LHCN-M2 (cell line): ENCODE data around the gene ZNF326. TPM values are rescaled to one million over a fixed set of nuclear protein-coding genes. Genes with fewer than 3 reads are reported as not detected.
A peak's percentile ranks its signal among the peaks of the same experiment; 100 is the strongest.

Experiments used
- DNase-seq: peaks from one replicate; pipeline ENCODE4 v3.0.0-alpha.2; 2012; ENCODE audit warnings: low read depth
- polyA plus RNA-seq: library from polyadenylated mRNA; unstranded; fragments of >200 nt; gene quantifications from one replicate; pipeline ENCODE4 v1.2.1, GENCODE V29; 2012; ENCODE audit warnings: missing spikeins
- total RNA-seq: library from RNA; depleted of rRNA; stranded (reverse); fragments of >200 nt; gene quantifications from 2 replicates; pipeline ENCODE4 v1.2.3, GENCODE V29; 2014; rRNA removed

ZNF326 gene, protein sequence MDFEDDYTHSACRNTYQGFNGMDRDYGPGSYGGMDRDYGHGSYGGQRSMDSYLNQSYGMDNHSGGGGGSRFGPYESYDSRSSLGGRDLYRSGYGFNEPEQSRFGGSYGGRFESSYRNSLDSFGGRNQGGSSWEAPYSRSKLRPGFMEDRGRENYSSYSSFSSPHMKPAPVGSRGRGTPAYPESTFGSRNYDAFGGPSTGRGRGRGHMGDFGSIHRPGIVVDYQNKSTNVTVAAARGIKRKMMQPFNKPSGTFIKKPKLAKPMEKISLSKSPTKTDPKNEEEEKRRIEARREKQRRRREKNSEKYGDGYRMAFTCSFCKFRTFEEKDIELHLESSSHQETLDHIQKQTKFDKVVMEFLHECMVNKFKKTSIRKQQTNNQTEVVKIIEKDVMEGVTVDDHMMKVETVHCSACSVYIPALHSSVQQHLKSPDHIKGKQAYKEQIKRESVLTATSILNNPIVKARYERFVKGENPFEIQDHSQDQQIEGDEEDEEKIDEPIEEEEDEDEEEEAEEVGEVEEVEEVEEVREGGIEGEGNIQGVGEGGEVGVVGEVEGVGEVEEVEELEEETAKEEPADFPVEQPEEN
- 6.3 and 6.6 TPM in 2 replicates for total RNA-seq
- 8.8 TPM for polyA plus RNA-seq

- peak; percentile 95 for DNase-seq
Observed at GRCh38 chr1:89994805-89995597, at the start of gene ZNF326. ZNF326 (plus strand) TSS chr1:89995110; CDS start chr1:89995258, 148 bp downstream.

GRCh38 chr1:89945852-89946476 is 48.9 kb upstream of the ZNF326 start:
- DNase-seq, result peak; percentile 68

GRCh38 chr1:89946532-89946931 is 48.4 kb upstream of the ZNF326 start:
- no peak for DNase-seq

GRCh38 chr1:89948722-89949345 is 46.1 kb upstream of the ZNF326 start:
- DNase-seq, result no peak

DNA sequence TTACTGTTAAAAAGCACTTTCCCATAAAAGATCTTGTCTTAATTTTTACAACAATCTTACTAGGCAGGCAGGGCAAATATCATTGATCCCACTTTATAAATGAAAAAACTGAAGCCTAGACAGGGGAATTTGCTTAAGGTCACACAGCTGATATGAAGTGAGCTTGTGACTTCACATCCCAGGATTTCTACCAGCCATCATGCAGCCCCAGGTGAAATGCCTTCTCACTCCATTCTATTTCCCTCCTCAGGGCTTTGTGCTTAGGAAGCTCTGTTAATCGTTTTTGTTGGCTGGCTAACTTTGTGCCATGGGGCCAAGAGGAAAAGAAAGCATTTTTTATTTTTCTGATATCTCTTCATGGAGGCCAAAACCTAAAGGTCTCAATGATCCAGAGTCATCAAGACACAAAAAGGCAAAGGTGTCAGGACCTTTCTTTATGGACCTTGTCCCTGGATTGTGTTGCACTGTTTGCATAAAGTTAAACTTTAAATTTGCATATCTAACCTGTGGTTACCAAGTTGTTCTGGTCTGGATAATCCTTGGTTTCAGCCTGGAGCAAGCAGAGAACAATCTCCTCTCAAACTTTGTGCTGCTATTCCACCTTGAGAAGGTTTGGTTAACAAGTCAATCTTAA is 44.8 kb upstream of the ZNF326 start:
- DNase-seq, result no peak

DNA sequence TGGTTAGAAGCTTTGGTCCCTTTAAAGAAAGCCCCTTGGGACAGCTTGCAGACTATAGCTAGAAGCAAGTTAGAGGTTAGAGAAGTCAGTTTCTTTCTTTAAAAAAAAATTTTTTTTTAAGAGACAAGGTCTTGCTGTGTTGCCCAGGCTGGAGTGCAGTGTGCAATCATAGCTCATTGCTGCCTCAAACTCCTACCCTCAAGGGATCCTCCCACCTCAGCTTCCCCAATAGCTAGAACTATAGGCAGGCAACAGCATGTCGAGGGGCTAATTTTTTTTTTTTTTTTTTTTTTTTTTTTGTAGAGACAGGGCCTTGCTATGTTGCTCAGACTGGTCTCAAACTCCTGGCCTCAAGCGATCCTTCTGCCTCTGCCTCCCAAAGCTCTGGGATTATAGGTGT is 44.2 kb upstream of the ZNF326 start:
- DNase-seq, result no peak

DNA sequence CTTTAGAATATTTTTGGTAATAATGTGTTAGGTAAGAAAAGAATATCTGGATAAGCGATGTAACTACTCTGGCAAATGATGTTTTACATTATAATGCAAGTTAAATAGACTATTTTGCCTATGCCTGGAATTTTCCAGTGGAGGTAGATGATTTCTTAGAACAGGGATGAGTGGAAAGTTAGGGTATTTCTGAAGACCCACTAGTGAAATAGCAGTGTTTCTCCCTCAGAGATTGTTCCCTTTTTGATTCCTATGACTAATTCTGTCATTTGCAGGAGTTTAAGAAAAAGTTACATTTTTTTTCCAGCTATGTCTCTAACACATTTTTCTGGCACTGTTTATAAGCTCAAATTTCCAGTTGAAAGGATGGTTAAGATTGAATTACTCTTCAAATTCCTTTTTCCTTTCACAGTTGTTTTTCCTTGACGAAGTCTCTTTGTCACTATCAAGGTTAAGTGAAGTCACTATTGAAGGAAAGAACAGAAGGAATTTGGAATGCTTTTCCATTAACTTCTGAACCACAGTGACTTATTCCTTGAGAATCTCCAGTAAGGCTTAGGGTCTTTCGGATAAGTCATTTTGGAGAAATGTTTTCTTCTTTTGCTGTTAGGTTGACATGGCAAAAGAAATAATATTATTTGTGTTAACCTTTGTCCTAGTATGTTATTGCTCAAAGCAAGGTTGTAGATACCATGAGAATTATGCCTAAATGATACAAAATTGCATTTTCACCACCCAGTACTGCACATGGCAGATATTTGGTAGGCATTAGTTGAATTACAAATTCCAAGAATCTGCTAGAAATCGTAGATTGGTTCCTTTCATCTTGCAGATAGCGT is 42.9 kb upstream of the ZNF326 start:
- peak; percentile 87 for DNase-seq

- no peak for DNase-seq
Observed at GRCh38 chr1:89952605-89953130, 42.2 kb upstream of the ZNF326 start.

DNA sequence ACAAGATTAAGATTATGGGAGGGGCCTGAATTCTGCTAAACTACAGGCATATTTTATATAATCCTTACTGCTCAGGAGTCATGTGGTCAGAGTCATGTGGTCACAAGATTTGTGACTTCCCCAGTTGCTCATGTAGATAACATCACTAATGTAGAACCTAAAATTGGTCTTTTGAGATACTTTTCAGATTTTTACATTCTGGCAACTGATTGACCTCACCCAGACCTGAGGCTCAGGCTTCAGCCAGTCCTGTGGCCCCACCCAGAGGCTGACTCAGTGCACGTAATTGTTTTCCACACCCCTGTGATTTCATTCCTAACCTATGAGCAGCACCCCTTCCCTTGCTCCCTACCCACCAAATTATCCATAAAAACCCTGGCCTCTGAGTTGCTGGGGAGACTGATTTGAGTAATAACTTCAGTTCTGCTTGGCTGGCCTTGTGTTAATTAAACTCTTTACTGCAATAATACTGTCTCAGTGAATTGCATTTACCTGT is 41.7 kb upstream of the ZNF326 start:
- DNase-seq, result peak; percentile 89

GRCh38 chr1:89953929-89954328 is 41.0 kb upstream of the ZNF326 start:
- DNase-seq, result peak; percentile 17

- no peak for DNase-seq
Observed at GRCh38 chr1:89954401-89954800, 40.5 kb upstream of the ZNF326 start.

GRCh38 chr1:89955311-89956205 is 39.4 kb upstream of the ZNF326 start:
- no peak for DNase-seq

GRCh38 chr1:89957107-89957506 is 37.8 kb upstream of the ZNF326 start:
- DNase-seq, result peak; percentile 32

DNA sequence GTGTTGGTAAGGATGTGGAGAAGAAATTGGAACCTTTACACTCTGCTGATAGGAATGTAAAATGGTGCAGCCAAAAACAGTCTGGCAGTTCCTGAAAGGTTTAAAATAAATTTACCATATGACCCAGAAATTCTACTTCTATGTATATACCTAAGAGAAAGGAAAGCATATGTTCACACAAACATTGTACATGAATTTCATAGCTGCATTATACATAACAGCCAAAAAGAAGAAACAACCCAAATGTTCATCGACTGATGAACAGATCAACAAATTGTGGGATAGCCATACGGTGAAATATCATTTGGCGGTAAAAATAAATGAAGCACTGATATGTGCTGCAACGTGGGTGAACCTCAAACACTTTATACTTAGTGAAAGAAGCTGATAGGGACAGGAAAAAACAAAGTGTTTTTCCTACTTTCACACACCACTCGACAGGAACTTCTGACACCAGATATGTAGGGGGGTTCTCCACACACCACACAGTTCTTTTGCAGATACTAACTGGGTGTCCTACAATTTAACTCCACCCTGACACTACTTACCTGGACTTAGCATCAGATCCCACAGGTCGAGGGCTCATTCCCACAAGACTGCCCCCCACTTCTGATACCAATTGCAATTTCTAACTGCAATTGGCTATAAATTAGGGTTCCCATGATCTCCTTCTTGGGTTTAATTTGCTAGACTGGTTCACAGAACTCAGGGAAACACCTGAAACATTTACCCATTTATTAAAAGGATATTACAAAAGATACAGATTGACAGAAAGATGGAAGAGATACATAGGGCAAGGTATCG is 35.9 kb upstream of the ZNF326 start:
- no peak for DNase-seq

- DNase-seq, result no peak
Observed at GRCh38 chr1:89959719-89960118, 35.2 kb upstream of the ZNF326 start.

DNA sequence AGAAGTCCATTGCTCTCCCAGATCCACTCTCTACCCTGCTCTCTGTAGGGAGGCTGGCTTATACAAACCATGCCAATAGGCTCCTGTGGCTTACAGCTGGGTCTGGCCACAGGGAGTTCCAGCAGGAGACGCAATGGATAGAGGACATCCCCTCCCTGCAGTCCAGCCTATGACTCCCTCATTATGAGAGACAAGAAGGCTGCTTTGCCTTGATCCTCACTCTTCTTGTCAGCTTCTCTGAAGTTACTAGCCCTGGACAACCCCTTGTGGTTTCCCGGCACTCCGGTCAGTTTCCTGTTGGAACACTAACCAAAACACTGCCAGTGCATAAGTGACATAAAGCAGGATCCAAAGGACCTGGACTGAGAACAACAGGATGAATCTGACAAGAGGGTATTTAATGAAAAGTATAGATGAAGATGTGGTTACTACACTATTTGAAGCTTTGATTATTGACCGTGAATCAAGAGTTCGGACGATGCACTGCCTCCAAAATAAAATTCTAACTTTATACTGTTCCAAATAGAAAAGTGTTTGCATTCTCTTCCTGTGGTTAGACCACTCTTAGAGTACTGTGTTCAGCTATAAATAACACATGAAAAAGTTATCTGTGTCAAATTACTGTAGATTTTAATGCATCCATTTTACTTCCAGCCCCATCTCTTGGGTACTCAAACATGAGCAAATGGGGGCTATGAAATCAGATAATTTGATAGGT is 32.7 kb upstream of the ZNF326 start:
- peak; percentile 63 for DNase-seq

DNA sequence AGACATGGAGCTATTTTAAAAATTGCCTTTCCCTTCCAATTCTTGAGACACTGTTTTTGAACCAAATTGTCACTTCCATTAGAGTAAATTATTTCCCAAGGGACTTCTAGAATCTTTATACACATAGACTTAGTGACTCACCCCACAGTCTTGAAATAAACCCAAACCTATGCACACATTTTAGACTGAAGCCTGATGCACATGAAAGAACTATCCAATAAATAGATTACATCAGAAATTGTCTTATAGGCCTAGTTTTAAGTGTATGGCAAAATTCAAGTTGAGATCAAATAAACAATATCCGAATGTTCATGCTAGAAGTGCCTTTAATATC is 32.2 kb upstream of the ZNF326 start:
- DNase-seq, result peak; percentile 28
